HUES6 (cell line): ENCODE measurements around the gene SKAP2.

Experiments used
- H3K27ac ChIP-seq: 2 replicates; pipeline ENCODE4 v1.7.0; 2013; ENCODE audit warnings: low read depth, mild to moderate bottlenecking, low read length, inconsistent platforms
- H3K27me3 ChIP-seq: 2 replicates; pipeline ENCODE4 v1.6.1; 2013; ENCODE audit warnings: low read length; ENCODE audit not compliant: control insufficient read depth, insufficient read depth
- H3K36me3 ChIP-seq: 2 replicates; pipeline ENCODE4 v1.6.1; 2013; ENCODE audit warnings: low read length; ENCODE audit not compliant: control insufficient read depth, insufficient read depth
- H3K4me1 ChIP-seq: 2 replicates; pipeline ENCODE4 v1.6.1; 2013; ENCODE audit warnings: low read length; ENCODE audit not compliant: control insufficient read depth, insufficient read depth
- H3K4me3 ChIP-seq: 2 replicates; pipeline ENCODE4 v1.5.1; 2013; ENCODE audit warnings: low read depth, low read length
- H3K9ac ChIP-seq: one replicate; pipeline ENCODE4 v1.6.1; 2013; ENCODE audit warnings: mild to moderate bottlenecking, low read length
- H3K9me3 ChIP-seq: 2 replicates; pipeline ENCODE4 v1.6.1; 2013; ENCODE audit warnings: low read depth, low read length; ENCODE audit not compliant: control insufficient read depth, insufficient read depth

SKAP2 gene

GRCh38 chr7:26637610-26638009 is 226.8 kb downstream of the SKAP2 start:
- Histone ChIP-seq H3K9ac (no peak overlapping the region), H3K27ac (no peak overlapping the region), H3K4me3 (no peak overlapping the region), H3K36me3 (no peaks in the 10 kb centered on the region), H3K27me3 (no peaks in the 10 kb centered on the region), H3K9me3 (no peaks in the 10 kb centered on the region), H3K4me1 (no peaks in the 10 kb centered on the region)

- Histone ChIP-seq H3K36me3 (no peaks in the 10 kb centered on the region), H3K27me3 (no peaks in the 10 kb centered on the region), H3K27ac (no peak overlapping the region), H3K9ac (no peak overlapping the region), H3K9me3 (no peaks in the 10 kb centered on the region), H3K4me1 (no peaks in the 10 kb centered on the region), H3K4me3 (no peak overlapping the region)
These were observed 227.6 kb downstream of the SKAP2 start for GRCh38 chr7:26636808-26637207.

DNA sequence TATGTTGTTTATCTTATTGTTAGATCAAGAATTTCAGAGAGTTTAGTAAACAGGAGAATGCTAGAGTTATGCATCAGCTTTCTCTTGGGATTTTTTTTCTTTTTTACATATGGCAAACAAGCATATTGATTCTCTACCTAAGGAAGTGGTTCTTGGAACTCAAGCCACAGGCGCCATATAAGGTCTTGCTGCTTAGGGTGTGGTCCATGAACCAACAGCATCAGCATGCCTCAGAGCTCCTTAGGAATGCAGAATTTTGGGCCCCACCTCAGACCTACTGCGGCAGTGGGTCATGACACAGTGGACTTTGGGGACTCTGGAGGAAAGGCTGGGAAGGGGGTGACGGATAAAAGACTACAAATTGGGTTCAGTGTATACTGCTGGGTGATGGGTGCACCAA is 230.8 kb downstream of the SKAP2 start:
- Histone ChIP-seq H3K4me1 (no peaks in the 10 kb centered on the region), H3K27me3 (no peaks in the 10 kb centered on the region), H3K4me3 (no peak overlapping the region), H3K9ac (no peak overlapping the region), H3K36me3 (no peaks in the 10 kb centered on the region), H3K27ac (no peak overlapping the region), H3K9me3 (no peaks in the 10 kb centered on the region)

GRCh38 chr7:26631601-26632000 is 232.8 kb downstream of the SKAP2 start:
- no peak overlapping the region for H3K9ac ChIP-seq
- no peaks in the 10 kb centered on the region for H3K36me3 ChIP-seq
- H3K4me3 ChIP-seq, result no peak overlapping the region

DNA sequence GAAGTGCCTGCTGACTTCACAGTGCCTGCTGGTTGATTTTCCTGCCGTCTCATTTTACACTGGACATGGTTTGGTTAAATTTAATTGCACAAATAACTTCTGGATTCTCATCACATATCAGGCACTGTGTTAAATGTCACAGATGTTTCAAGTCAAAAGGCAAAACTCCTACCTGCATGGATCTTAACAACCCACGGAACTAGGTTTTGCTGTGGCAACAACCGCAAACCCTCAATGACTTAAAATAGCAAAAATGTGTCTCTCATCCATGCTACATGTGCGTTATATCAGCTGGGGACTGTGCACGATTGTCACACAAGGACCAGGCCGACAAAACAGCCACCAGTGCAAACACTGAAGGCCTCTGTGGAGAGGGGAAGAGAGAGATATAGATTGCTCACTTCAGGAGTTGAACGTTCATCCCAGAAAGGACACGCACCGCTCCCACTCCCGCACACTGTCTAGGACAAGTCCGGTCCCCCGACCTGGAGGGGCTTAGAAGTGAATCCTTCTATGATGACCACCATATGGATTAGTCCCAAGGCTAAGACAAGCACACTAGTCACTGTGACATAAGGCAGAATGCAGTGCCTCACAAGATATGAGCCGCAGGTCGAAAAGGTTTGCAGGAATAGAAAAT is 233.3 kb downstream of the SKAP2 start:
- no peaks in the 10 kb centered on the region for H3K27me3 ChIP-seq
- no peak overlapping the region for H3K9ac ChIP-seq
- no peak overlapping the region for H3K27ac ChIP-seq
- H3K36me3 ChIP-seq, result no peaks in the 10 kb centered on the region
- no peaks in the 10 kb centered on the region for H3K4me1 ChIP-seq
- no peaks in the 10 kb centered on the region for H3K9me3 ChIP-seq
- H3K4me3 ChIP-seq, result no peak overlapping the region

More at GRCh38 chr7:26631601-26632000, 232.8 kb downstream of the SKAP2 start:
- H3K4me1 ChIP-seq, result no peaks in the 10 kb centered on the region
- no peak overlapping the region for H3K27ac ChIP-seq
- H3K9me3 ChIP-seq, result no peaks in the 10 kb centered on the region
- no peaks in the 10 kb centered on the region for H3K27me3 ChIP-seq

DNA sequence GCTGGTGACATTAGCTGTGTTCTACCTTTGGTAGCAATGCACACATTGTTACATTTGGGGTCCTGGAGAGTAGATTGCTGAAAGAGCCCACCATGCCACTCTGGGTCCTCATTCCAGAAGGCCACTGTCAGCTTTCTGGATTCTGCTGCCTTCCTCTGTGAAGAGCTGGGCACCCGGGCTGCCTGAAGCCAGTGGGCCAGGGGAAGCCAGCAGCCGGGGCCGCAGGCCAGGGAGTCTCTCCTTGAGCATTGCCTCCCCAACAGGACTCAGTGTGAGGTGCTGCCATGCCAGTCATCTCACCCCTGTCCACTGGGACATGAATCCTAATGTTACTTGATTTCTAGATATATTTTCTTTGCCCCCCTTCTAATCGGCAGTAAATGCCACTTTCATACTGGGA is 234.0 kb downstream of the SKAP2 start:
- H3K27me3 ChIP-seq, result no peaks in the 10 kb centered on the region
- H3K27ac ChIP-seq, result no peak overlapping the region
- no peak overlapping the region for H3K4me3 ChIP-seq
- no peak overlapping the region for H3K9ac ChIP-seq
- no peaks in the 10 kb centered on the region for H3K9me3 ChIP-seq
- no peaks in the 10 kb centered on the region for H3K36me3 ChIP-seq
- no peaks in the 10 kb centered on the region for H3K4me1 ChIP-seq

- Histone ChIP-seq H3K36me3 (no peaks in the 10 kb centered on the region), H3K9ac (no peak overlapping the region), H3K4me1 (no peaks in the 10 kb centered on the region), H3K4me3 (no peak overlapping the region), H3K27ac (no peak overlapping the region), H3K9me3 (no peaks in the 10 kb centered on the region), H3K27me3 (no peaks in the 10 kb centered on the region)
These were observed 234.7 kb downstream of the SKAP2 start for GRCh38 chr7:26629696-26630095.

DNA sequence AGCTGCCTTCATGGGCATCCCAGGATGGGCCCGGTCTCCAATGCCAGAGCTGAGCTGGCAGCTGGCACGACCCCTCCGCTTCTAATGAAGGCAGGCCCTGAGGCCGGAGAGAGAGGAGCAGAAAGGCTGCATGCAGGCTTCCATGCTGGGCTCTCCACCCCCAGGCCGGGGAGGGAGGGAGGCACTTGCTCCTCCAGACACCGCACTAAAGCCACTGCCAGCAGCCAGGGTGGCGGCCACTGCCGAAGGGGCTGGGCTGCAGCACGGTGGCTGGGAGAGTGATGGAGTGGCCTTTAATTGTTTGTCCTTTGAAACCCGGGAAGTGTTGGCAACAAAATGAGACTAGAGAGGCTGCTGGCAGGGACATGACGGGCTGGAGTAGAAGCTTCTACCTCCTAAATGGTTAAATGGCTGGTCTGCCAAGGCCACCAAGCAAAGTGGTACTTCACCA is 236.5 kb downstream of the SKAP2 start:
- H3K27ac ChIP-seq, result no peak overlapping the region
- H3K27me3 ChIP-seq, result no peaks in the 10 kb centered on the region
- H3K4me3 ChIP-seq, result no peak overlapping the region
- no peaks in the 10 kb centered on the region for H3K36me3 ChIP-seq
- H3K9ac ChIP-seq, result no peak overlapping the region
- H3K4me1 ChIP-seq, result no peaks in the 10 kb centered on the region
- no peaks in the 10 kb centered on the region for H3K9me3 ChIP-seq

- Histone ChIP-seq H3K27me3 (no peaks in the 10 kb centered on the region), H3K4me1 (no peaks in the 10 kb centered on the region)
These were observed 237.2 kb downstream of the SKAP2 start for GRCh38 chr7:26627221-26627620.

GRCh38 chr7:26626687-26627086 is 237.7 kb downstream of the SKAP2 start:
- H3K27me3 ChIP-seq, result no peaks in the 10 kb centered on the region

More at GRCh38 chr7:26627221-26627620, 237.2 kb downstream of the SKAP2 start:
- Histone ChIP-seq H3K27ac (no peak overlapping the region), H3K36me3 (no peaks in the 10 kb centered on the region), H3K9me3 (no peaks in the 10 kb centered on the region), H3K4me3 (no peak overlapping the region), H3K9ac (no peak overlapping the region)

GRCh38 chr7:26626156-26626555 is 238.2 kb downstream of the SKAP2 start:
- H3K9me3 ChIP-seq, result no peaks in the 10 kb centered on the region
- H3K9ac ChIP-seq, result no peak overlapping the region
- H3K27ac ChIP-seq, result no peak overlapping the region
- no peaks in the 10 kb centered on the region for H3K36me3 ChIP-seq
- no peaks in the 10 kb centered on the region for H3K4me1 ChIP-seq
- no peaks in the 10 kb centered on the region for H3K27me3 ChIP-seq
- H3K4me3 ChIP-seq, result no peak overlapping the region

More at GRCh38 chr7:26626687-26627086, 237.7 kb downstream of the SKAP2 start:
- H3K4me3 ChIP-seq, result no peak overlapping the region
- no peak overlapping the region for H3K27ac ChIP-seq
- no peak overlapping the region for H3K9ac ChIP-seq
- no peaks in the 10 kb centered on the region for H3K9me3 ChIP-seq
- H3K36me3 ChIP-seq, result no peaks in the 10 kb centered on the region
- no peaks in the 10 kb centered on the region for H3K4me1 ChIP-seq
